NB4 (cell line): ENCODE measurements around the gene MEX3D.

ENCODE experiments used
- CTCF ChIP-seq: IDR thresholded peaks from one replicate; pipeline ENCODE4 v1.5.1; 2012; ENCODE audit warnings: low read depth, low read length
- MAX ChIP-seq: IDR thresholded peaks from 2 replicates; pipeline ENCODE4 v1.6.1; 2011; ENCODE audit warnings: low read depth, low read length
- MYC ChIP-seq: IDR thresholded peaks from 2 replicates; pipeline ENCODE4 v1.6.1; 2011; ENCODE audit warnings: low read depth, low read length
- POLR2A ChIP-seq: IDR thresholded peaks from 2 replicates; pipeline ENCODE4 v1.6.1; 2011; ENCODE audit warnings: mild to moderate bottlenecking; ENCODE audit not compliant: insufficient read length; ENCODE audit errors: extremely low read depth

DNA sequence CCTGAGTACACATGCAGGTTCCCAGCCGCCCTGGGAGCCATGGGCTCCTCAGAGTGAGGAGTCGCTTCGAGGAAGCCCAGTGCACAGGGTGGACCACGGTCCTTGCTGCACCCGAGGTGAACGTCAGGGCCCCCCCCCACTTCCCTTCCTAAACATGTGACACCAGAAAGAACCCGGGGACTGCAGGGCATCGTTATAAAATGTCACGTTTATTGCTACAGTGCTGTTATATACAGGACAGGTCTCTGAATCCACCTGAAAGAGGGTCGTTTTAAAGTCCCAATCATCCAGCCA lies 40.9 kb upstream of the MEX3D start:
- TF ChIP-seq CTCF (no peak), POLR2A (no peak), MAX (no peak), MYC (no peak)
